ENCODE results near the gene ERMARD.
A peak's percentile ranks its signal among the peaks of the same experiment; 100 is the strongest.

Gene ERMARD

GRCh38 chr6:169812257-169812644 lies 60.8 kb downstream of the ERMARD start:
- H3K4me3 ChIP-seq = no peak overlapping the region
- no peak overlapping the region for H3K27ac ChIP-seq
- no peak for DNase-seq (ENCODE audit: low spot score)
- TF ChIP-seq, protein P1, sequence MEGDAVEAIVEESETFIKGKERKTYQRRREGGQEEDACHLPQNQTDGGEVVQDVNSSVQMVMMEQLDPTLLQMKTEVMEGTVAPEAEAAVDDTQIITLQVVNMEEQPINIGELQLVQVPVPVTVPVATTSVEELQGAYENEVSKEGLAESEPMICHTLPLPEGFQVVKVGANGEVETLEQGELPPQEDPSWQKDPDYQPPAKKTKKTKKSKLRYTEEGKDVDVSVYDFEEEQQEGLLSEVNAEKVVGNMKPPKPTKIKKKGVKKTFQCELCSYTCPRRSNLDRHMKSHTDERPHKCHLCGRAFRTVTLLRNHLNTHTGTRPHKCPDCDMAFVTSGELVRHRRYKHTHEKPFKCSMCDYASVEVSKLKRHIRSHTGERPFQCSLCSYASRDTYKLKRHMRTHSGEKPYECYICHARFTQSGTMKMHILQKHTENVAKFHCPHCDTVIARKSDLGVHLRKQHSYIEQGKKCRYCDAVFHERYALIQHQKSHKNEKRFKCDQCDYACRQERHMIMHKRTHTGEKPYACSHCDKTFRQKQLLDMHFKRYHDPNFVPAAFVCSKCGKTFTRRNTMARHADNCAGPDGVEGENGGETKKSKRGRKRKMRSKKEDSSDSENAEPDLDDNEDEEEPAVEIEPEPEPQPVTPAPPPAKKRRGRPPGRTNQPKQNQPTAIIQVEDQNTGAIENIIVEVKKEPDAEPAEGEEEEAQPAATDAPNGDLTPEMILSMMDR (IDR thresholded peaks at IDR 0.05) = no peak

GRCh38 chr6:169813969-169814368 lies 62.5 kb downstream of the ERMARD start:
- DNase-seq (ENCODE audit: low spot score) = no peak
- TF ChIP-seq, protein P1 (IDR thresholded peaks at IDR 0.05) = no peak
- no peak overlapping the region for H3K27ac ChIP-seq

GRCh38 chr6:169816054-169816453 lies 64.6 kb downstream of the ERMARD start:
- TF ChIP-seq, protein P1 (IDR thresholded peaks at IDR 0.05) = no peak
- Histone ChIP-seq H3K27ac (no peak overlapping the region), H3K4me3 (no peak overlapping the region)
- DNase-seq (ENCODE audit: low spot score) = no peak

More at GRCh38 chr6:169813969-169814368, 62.5 kb downstream of the ERMARD start:
- no peak overlapping the region for H3K4me3 ChIP-seq

- no peak for DNase-seq (ENCODE audit: low spot score)
- TF ChIP-seq, protein P1 (IDR thresholded peaks at IDR 0.05) = no peak
- H3K27ac ChIP-seq = no peak overlapping the region
- H3K4me3 ChIP-seq = no peak overlapping the region
Observed at GRCh38 chr6:169816975-169817374, 65.6 kb downstream of the ERMARD start.

DNA sequence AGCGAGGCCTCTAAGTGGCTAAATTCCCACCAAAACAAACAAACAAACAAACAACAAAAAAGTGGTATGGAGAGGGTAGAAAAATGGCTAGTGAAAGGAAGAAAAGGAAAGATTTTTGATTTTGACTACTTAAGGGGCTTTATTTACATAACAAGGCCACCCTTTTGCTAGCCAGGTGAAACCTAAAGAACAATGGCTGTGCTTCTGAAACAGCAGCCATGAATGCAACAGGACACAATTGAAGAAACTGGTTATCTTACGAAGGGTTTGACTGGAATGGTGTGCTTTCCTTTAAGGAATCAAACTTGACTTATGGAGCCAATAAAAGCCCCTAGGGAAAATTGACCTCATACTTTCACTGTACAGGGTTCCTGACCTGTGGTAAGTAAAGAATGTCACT lies 68.9 kb downstream of the ERMARD start:
- no peak overlapping the region for H3K27ac ChIP-seq
- H3K4me3 ChIP-seq = no peak overlapping the region
- TF ChIP-seq, protein P1 (IDR thresholded peaks at IDR 0.05) = no peak
- no peak for DNase-seq (ENCODE audit: low spot score)

DNA sequence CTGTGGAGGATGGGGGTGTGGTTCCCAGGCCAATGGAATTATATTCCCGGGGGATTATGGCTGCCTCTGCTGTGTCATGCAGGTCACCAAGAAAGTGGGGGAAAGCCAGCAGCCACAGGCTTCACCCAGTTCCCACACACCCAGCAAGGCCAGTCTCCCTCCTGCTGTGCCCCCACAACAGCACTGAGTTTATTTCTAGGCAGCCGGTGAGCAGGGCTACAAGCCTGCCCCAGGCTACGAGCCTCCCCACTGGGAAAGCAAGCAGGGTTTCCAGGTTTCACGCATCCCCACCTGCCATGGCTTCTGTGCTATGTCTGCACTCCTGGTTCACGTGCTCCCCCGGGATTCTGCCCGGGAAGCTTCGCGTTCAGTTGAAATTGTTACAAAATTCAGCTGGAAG lies 72.6 kb downstream of the ERMARD start:
- TF ChIP-seq, protein P1 (IDR thresholded peaks at IDR 0.05) = no peak
- no peak overlapping the region for H3K27ac ChIP-seq
- DNase-seq (ENCODE audit: low spot score) = no peak
- no peak overlapping the region for H3K4me3 ChIP-seq

- no peak overlapping the region for H3K27ac ChIP-seq
- TF ChIP-seq, protein P1 (IDR thresholded peaks at IDR 0.05) = no peak
- DNase-seq (ENCODE audit: low spot score) = peak; percentile 53
- H3K4me3 ChIP-seq = no peak overlapping the region
Observed at GRCh38 chr6:169824848-169825557, 73.6 kb downstream of the ERMARD start.
